Measurements from ENCODE around the gene VEPH1.

GRCh38 chr3:157241599-157241998, 261.6 kb downstream of the VEPH1 start:
- no peak for TF ChIP-seq EZH2 (IDR thresholded peaks at IDR 0.05; ENCODE audit: borderline replicate concordance, insufficient read depth, low read depth, low read length, poor library complexity, severe bottlenecking)
- TF ChIP-seq CTCF (IDR thresholded peaks at IDR 0.05) = no peak

Measured in B cell (primary cell).